HG03108 (cell line): Measurements from ENCODE around the gene ZNF668.
A peak's percentile ranks its signal among the peaks of the same experiment; 100 is the strongest.
"Not testable (repeated sequence)": the region's sequence is repeated elsewhere in the genome, so short reads cannot be mapped to it uniquely, and the experiment has no call there.

Experiments used
- ATAC-seq: cut with Tn5 transposase; IDR thresholded peaks from one replicate; pipeline ENCODE4 v1.9.1; 2021; ENCODE audit warnings: moderate library complexity; ENCODE audit not compliant: unreplicated experiment

ZNF668 gene

DNA sequence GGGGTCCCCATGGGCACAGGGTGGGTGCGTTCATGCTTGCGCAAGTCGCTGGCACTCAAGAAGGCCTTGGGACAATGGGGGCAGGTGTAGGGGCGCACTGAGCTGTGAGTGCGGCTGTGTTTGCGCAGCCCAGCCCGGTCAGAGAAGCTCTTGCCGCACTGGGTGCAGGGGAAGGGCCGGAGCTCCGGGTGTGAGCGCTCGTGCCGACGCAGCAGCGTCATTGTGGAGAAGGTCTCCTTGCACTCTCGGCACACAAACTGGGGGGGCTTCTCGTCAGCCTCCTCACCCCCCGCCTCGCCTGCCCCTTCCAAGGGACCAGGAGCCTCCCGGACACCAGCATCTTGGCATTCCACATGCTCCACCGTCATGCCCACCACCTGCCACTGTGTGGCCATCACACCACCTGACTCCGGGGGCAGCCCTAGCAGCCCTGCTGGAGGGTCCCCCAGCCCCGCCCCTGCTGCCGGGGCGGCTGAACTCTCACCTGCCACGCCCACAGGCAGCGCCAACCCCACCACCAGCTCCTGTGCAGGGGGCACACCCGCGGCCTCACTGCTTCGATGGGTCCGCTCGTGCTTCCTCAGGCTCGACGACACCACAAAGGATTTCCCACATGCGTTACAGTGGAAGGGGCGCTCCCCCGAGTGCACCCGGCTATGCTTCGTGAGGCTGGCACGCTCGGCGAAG lies 12.8 kb downstream of the ZNF668 start:
- no peak for ATAC-seq

DNA sequence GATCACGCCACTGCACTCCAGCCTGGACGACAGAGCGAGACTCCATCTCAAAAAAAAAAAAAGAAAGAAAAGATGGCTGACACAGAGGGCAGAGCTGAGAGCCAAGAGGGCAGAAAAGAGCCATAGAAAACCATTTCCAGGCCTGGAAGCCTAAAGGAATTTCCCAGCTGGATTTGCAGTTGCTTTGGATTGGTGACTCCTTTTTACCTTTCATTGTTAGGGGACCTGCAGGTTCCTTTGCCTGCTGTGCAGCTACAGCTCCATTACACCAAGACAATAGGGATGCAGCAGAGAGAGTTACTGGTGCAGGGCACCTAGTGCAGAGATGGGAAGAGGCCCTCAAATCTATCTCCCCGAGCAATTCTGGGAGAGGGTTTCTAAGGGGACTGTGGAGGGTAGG lies 18.4 kb downstream of the ZNF668 start:
- no peak for ATAC-seq

DNA sequence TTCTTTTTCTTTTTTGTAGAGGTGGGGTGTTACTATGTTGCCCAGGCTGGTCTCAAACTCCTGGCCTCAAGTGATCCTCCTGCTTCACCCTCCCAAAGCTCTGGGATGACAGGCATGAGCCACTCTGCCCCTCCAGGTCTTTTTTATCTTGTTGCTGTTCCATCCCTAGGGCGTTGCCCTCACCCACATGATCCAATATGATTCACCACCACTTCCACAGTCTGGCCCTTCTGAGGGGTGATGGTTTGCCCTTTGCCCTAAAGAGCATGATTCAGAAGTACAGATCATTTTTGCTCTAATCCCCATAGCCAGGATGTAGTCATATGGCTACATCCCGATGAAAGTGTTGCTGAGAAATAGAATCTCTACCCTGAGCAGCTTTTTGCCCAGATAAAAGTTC lies 21.9 kb downstream of the ZNF668 start:
- ATAC-seq, result no peak

DNA sequence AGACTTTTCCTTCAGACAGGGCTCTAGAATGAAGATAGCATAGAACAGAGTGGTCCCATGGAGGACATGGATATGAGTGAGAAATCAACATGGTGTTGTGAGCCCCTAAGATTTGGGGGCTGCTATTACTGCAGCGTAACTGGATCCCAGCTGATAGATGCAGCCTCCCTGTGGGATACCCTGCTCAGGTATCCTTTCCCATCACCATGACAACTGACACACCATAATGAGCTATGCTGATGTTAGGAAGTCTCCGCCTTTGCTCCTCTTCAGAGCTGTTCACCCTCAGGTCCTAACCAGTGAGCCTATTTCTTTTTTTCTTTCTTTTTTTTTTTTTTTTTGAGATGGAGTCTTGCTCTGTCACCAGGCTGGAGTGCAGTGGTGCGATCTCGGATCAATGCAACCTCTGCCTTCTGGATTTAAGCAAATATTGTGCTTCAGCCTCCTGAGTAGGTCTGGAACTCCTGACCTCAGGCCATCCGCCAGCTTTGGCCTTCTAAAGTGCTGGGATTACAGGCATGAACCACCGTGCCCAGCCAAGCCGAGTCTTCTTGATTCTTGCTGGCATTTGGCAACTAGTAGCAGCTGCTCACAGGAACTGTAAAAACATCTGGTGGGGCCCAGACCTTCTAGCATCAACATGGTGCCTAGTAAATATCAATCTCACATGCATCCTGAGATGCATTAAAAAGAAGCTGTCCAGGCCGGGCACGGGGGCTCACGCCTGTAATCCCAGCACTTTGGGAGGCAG lies 23.6 kb downstream of the ZNF668 start:
- no peak for ATAC-seq

DNA sequence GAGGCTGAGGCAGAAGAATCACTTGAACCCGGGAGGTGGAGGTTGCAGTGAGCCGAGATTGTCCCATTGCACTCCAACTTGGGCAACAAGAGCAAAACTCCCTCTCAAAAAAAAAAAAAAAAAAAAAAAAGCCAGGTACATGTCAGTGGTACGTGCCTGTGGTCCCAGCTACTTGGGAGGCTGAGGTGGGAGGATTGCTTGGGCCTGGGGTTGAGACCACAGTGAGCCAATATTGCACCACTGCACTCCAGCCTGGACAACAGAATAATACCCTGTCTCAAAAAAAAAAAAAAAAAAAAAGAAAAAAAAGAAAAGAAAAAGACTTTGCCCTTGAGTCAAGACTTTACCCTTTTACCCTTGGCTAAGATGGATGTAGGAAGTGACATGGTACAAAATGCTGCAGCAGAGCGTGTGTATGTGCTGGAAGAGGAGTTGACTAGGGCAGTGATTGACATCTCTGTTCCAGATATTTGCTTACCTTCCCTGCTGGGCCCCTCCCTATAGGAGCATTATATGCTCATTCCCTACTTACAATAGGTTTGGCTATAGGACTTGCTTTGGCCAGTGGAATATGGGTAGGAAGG lies 30.1 kb downstream of the ZNF668 start:
- ATAC-seq, result no peak

DNA sequence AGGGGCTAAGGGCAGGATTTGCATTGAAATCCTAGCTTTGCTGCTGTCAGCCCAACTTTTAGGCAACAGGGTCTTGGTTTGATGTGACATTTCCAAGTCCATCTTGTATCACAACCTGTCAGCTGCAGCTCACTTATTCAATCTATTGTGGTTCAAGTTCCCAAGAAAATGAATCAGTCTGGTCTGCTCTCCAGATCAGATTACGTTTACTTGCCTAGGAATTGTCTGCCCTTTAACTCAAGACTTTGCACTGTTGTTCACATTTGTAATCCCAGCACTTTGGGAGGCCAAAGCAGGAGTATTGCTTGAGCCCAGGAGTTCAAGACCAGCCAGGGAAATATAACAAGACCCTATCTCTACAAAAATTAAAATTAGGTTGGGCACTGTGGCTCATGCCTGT lies 30.7 kb downstream of the ZNF668 start:
- no peak for ATAC-seq

DNA sequence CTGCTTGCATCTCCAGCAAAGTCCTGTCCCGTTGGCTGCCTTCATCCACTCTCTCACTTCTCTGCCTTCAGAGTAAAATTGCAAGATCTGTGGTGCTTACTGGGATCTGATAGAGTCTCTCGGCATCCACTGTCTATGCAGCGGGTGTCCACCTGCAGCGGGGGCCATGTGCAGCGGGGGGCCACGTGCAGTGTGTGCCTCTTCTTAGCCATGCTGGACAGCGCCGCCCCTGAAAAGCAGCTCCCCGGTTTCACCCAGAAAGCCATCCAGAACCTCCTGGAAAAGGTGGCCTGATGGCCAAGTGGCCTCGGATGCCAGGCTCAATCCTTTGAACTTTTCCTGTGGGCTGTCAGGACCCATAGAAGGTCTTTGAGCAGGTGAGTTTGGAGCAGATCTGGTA lies 31.2 kb downstream of the ZNF668 start:
- ATAC-seq, result no peak

DNA sequence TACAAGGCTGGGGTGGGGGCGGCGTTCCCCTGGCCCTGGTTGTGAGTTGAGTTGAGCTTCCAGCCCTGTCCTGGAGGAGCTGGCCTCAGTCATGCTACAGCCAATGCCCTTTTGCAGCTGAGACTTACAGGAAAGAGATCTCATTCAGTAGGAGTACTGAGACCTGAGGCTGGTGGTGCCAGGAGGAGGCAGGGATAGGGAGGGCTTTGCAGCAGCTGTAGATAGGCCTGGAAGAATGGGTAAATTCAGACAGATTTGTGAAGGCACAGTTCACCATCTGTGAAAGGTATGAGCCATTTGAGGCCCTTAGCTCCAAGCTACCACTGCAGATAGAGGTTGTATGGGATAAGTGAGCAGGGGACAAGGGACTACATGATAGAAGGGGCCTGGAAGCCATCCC lies 35.0 kb downstream of the ZNF668 start:
- no peak for ATAC-seq

DNA sequence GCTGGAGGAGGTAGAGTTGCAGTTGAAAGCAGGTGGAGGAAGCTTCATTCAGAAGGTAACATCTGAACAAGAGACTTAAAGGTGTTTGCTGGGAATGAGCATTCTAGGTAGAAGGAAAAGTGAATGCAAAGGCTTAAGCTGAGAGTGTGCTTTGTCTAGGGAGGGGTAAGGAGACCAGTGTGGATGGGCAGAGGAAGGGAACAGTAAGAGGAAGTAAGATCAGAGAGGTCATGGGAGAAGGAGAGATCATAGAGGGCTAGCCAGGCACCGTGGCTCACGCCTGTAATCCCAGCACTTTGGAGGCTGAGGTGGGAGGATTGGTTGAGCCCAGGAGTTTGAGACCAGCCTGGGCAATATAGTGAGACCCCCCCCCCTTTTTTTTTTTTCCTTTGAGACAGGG lies 37.3 kb downstream of the ZNF668 start:
- ATAC-seq, result no peak

DNA sequence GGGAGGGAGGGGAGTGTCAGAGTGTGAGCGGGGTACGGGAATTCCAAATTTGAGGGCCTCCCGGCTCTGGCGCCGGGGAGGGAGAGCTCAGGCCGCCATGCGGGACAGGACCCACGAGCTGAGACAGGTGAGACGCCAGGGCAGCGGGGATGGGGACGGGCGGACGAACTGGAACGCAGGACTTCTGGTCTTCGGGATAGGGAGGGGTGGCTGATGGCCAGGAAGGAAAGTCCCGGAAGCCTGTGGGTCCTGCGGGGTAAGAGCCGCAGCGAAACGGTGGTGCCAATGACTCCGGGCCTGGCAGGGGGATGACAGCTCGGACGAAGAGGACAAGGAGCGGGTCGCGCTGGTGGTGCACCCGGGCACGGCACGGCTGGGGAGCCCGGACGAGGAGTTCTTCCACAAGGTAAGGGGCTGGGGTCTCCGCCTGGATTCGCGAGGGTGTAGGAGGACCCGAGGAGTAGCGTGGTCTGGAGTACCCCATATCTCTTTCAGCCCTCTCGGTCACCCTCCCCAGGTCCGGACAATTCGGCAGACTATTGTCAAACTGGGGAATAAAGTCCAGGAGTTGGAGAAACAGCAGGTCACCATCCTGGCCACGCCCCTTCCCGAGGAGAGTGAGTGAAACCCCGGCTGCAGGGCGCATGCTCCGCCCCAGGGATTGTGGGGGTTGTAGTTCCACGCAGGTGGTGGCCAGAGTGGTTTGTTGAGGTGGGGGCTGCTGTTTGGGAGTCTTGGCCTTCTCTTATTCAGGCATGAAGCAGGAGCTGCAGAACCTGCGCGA lies 40.1 kb downstream of the ZNF668 start:
- ATAC-seq, result peak; percentile 50

DNA sequence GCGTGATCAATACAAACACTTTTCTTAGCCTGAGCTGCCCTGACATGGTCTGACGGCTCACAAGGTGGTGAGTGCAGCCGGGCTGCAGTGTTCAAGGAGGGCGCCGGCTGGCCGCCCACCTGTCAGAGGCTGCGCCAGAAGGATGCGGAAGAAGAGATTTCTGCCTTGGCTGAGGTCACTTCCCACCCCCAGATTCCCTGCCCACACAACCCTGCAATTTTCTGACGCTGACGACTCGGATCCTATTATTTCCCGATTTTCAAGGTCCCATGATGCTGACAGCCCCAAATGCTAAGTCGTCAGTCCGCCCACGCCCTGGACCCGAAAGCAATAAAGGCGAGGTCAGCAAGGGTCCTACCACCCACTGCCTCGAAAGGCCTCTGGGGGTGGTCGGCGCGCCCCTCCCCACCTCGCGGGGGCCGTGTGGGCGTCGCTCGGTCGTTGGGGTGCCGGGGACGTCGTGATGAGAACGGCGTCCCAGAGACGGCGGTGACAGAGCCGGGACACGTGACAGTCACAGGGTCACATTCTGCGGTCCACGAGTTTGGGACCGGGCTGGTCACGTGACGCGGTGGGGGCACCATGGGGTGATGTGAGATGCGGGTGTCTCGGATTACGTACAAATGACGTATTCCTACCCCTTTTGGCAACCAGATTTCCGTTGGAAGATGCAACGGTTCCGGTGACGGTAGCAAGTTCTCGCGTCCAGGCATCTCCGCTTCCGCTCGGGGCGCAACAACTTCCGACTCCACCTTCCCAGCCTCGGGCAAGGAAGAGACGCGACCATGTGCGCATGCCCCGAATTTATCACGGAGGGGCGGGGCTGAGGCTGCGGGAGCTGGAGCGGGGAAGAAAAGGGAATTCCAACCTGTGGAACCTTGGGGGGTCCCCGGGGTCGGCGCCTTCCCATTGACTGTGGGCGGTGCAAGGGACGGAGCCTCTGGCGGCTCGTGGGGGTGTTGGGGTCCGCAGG lies 41.0 kb downstream of the ZNF668 start, which contains the start of gene STX4:
STX4 (plus strand) TSS at position 823 of the 973 bp plus-strand sequence. CDS start 248 bp downstream, outside the sequence.
- peak; percentile 81 for ATAC-seq

DNA sequence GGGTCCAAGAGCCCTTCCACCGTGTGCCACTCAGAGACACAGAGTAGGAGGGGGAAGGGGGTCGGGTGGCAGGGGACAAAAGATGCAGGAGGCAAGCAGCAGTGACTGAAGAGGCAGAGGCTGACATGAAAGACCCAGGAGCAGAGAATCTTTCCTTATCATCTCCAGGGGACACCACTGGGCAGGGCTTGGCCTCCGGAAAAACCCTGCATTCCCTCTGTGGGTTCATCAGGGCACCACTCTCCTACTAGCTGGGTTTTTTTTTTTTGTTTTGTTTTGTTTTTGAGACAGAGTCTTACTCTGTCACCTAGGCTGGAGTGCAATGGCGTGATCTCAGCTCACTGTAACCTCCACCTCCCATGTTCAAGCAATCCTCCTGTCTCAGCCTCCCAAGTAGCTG lies 42.8 kb downstream of the ZNF668 start:
- no peak for ATAC-seq

DNA sequence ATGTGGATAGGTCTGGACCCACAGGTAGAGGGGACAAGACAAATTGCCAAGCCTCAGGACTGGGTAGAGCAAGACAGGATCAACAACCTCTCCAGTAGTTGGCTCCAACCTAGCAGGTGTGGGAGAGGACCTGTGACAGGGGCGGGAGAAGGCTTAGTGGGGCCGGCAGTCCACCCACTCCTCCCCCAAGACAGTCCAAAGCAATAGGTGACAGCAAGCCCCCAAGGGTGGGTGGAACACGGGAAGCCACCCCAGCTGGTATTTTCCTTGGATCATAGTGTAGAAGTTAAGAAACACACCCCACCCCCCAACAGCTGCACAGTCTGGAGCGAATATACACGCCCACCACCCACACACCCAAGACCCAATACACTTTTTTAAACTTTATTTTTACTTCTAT lies 44.8 kb downstream of the ZNF668 start:
- ATAC-seq, result no peak

DNA sequence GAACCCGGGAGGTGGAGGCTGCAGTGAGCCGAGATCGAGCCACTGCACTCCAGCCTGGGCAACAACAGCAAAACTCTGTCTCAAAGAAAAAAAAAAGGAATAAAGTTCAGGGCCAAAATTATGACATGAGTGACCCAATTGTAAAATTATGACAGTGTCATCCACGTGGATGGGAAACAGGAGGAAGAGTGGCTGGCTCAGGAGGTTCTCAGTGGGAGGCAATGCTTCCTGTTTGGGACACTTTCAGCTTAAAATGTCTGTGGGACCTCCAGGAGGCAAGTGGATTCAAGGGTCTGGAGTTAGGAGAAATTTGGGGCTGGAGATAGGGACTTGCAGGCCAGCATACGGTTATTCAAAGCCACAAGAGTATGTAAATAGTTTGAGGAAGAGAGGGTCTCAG lies 48.7 kb downstream of the ZNF668 start:
- no peak for ATAC-seq

DNA sequence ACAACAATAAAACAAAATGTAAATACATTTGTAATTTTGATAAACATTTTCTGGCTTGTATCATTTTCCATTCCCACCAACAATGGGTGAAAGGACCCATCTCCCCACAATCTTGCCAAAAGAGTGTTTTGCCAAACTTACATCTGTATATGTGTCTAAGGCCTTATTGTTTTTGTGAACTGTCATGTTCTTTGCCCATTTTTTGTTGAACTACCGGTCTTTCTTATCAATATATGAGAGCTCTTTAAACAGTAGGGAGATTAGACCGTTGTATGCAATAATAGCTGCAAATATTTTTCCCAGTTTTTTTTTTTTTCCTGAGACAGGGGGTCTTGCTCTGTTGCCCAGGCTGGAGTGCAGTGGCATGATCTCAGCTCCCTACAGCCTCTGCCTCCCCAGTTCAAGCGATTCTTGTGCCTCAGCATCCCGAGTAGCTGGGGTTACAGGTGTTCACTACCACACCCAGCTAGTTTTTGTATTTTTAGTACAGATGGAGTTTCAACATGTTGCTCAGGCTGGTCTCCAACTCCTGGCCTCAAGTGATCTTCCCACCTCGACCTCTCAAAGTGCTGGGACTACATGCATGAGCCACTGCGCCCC lies 50.3 kb downstream of the ZNF668 start:
- ATAC-seq, result no peak

DNA sequence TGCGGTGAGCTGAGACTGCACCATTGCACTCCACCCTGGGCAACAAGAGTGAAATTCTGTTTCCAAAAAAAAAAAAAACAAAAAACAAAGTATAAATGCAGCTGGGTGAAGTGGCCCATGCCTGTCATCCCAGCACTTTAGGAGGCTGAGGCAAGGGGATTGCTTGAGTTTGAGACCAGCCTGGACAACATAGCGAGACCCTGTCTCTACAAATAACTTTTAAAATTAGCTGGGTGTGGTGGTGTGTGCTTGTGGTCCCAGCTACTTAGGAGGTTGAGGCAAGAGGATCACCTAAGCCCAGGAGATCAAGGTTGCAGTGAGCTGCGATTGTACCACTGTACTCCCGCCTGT lies 50.8 kb downstream of the ZNF668 start:
- ATAC-seq, result no peak

DNA sequence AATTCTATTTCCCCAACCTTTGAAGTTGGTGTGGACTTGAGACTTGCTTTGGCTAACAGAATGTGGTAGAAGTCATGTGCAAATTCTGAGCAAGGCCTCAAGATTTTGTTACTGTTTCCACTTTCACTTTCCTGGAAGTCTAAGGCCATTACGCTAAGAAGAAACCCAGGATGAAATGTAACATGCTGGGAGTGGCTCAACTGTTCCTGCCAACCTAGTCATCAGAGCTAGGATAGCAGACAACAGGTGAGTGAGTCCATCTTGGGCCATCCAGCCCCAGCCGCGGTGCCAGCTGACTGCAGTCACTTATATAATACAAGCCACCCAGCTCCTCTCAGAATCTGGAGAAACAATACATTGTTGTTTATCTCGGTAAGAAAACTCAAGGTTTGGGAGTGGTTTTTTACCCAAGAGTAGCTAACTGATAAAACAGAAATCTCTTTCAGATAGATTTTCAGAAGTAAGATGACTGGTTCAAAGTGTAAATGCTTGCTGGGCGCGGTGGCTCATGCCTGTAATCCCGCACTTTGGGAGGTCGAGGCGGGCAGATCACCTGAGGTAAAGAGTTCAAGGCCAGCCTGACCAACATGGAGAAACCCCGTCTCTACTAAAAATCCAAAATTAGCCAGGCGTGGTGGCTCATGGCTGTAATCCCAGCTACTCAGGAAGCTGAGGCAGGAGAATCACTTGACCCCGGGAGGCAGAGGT lies 51.3 kb downstream of the ZNF668 start:
- no peak for ATAC-seq

DNA sequence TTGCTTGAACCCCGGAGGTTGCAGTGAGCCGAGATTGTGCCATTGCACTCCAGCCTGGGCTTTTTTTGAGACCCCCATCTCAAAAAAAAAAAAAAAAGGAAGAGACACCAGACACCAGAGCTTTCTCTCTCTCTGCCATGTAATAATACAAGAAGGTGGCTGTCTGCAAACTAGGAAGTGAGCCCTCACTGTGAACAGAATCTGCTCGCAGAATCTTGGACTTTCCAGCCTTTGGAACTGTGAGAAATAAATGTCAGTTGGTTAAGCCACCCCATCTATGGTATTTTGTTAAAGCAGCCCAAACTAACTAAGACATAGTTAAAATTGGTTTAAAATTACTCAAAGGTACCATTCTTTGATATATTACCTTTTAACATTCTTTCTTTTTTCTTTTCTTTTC lies 53.5 kb downstream of the ZNF668 start:
- ATAC-seq, result no peak

DNA sequence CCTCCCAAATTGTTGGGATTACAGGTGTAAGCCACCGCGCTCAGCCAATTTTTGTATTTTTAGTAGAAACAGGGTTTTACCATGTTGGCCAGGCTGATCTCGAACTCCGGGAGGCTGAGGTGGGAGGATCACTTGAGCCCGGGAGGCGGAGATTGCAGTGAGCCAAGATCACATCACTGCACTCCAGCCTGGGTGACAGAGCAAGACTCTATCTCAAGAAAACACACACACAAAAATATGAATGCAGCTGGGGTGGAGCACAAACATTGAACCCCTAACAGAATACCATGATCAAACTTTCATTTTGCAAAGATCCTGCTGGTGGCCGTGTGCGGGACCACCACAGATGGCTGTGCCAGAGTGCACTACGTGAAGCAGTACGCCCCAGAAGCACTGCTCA lies 56.3 kb downstream of the ZNF668 start:
- not testable (repeated sequence) for ATAC-seq
